Fibroblast of lung (primary cell): ENCODE data around the gene RXFP4.

Experiments used
- EZH2 ChIP-seq: IDR thresholded peaks from 2 replicates; pipeline ENCODE4 v1.5.1; 2012; ENCODE audit warnings: low read length, control low read depth, mild to moderate bottlenecking; ENCODE audit errors: missing control alignments
- TF ChIP-seq, protein P1 (sequence below), 2 donors: IDR thresholded peaks in 1 of 2; conservative IDR thresholded peaks in 1 of 2; 1 replicate in 1 of 2; 2 replicates in 1 of 2; pipeline ENCODE4 v1.5.1; 2011 to 2012; ENCODE audit warnings: low read length in 2 of 2, control low read depth in 1 of 2, inconsistent platforms in 1 of 2, low read depth in 1 of 2, mild to moderate bottlenecking in 1 of 2

DNA sequence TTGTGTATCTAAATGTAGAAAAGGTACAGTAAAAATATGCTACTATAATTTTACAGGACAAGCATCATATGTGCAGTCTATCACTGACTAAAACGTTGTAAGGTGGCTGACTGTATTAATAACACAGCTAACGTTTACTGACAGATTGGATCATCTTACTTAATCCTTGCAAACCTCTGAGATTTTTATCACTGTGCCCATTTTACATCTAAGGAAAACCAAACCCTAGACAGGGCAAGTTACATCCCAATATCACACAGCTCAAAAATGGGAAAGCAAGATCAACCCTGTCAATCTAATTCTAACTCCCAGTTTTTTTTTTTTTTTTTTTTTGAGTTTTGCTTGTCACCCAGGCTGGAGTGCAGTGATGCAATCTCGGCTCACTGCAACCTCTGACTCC is 22.8 kb upstream of the RXFP4 start:
- TF ChIP-seq, protein P1, sequence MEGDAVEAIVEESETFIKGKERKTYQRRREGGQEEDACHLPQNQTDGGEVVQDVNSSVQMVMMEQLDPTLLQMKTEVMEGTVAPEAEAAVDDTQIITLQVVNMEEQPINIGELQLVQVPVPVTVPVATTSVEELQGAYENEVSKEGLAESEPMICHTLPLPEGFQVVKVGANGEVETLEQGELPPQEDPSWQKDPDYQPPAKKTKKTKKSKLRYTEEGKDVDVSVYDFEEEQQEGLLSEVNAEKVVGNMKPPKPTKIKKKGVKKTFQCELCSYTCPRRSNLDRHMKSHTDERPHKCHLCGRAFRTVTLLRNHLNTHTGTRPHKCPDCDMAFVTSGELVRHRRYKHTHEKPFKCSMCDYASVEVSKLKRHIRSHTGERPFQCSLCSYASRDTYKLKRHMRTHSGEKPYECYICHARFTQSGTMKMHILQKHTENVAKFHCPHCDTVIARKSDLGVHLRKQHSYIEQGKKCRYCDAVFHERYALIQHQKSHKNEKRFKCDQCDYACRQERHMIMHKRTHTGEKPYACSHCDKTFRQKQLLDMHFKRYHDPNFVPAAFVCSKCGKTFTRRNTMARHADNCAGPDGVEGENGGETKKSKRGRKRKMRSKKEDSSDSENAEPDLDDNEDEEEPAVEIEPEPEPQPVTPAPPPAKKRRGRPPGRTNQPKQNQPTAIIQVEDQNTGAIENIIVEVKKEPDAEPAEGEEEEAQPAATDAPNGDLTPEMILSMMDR (conservative IDR thresholded peaks at IDR 0.05 in 1 of 2, IDR thresholded peaks at IDR 0.05 in 1 of 2; ENCODE audit: low read depth in 1 of 2, low read length in 2 of 2), result no peak
- TF ChIP-seq EZH2, result no peak
